Measurements from ENCODE around the gene CDH6. TPM values are rescaled to one million over a fixed set of nuclear protein-coding genes. Genes with fewer than 3 reads are reported as not detected.

Gene CDH6
- total and polyA plus RNA-seq, 7 donors: under 0.01 to 6.9 (median 1.6) TPM; not detected in 1

- H3K27ac ChIP-seq: no peak overlapping the region
- intact Hi-C loops (cut with DNase I): no loop called here
- H3K4me1 ChIP-seq: no peaks in the 10 kb centered on the region
- H3K27me3 ChIP-seq: no peaks in the 10 kb centered on the region
- no peak for DNase-seq
- H3K9me3 ChIP-seq: no peaks in the 10 kb centered on the region
- TF ChIP-seq POLR2AphosphoS5 (IDR thresholded peaks at IDR 0.05) (no peak), EP300 (IDR thresholded peaks at IDR 0.05) (no peak), POLR2A (IDR thresholded peaks at IDR 0.05) (no peak)
- TF ChIP-seq, protein P1, sequence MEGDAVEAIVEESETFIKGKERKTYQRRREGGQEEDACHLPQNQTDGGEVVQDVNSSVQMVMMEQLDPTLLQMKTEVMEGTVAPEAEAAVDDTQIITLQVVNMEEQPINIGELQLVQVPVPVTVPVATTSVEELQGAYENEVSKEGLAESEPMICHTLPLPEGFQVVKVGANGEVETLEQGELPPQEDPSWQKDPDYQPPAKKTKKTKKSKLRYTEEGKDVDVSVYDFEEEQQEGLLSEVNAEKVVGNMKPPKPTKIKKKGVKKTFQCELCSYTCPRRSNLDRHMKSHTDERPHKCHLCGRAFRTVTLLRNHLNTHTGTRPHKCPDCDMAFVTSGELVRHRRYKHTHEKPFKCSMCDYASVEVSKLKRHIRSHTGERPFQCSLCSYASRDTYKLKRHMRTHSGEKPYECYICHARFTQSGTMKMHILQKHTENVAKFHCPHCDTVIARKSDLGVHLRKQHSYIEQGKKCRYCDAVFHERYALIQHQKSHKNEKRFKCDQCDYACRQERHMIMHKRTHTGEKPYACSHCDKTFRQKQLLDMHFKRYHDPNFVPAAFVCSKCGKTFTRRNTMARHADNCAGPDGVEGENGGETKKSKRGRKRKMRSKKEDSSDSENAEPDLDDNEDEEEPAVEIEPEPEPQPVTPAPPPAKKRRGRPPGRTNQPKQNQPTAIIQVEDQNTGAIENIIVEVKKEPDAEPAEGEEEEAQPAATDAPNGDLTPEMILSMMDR (IDR thresholded peaks at IDR 0.05): no peak
- H3K36me3 ChIP-seq: no peaks in the 10 kb centered on the region
- H3K4me3 ChIP-seq: no peak overlapping the region
- 81% methylated on average over 10 of the region's 10 CpGs for WGBS, 2 donors
Measured at GRCh38 chr5:31273161-31273560, 79.7 kb downstream of the CDH6 start.

DNA sequence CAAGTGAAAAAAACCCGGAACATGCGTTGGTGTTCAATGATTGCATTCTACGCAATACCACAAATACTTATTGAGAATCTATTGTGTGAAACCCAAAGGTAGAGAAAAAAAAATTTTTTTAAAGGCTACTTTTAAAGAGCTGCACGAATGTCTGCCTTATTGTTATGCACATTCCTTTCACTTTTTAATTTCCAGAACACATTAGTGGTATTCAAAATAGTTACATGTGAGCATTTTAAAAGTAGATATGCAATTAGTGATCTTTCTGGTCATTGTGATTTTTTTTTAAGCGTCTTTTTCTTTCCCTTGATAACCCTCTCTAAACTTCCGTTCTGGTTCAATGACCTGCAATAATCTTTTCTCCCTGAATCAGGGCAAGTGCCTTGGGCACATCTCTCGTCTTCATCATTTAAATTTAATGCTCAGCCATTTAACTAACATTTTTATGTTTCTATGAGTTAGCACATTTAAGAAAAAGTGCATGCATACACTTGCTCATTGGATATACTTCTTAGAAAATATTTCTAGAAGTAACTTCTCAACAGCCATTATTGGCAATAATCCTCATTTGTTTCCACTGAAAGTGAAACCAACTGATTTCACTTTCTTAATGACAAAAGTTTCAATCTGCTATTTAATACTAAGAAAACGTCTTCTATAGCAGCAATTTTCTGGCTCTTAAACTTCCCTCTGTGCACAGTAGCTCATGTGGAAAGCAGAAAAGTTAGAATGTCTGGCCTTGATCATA, 80.3 kb downstream of the CDH6 start:
- WGBS, 2 donors: 51 to 66% methylated on average over 8 of the region's 8 CpGs
- peak overlapping the region in 2 of 4 donors; percentile 15 to 26 for H3K4me3 ChIP-seq
- H3K27ac ChIP-seq: no peak overlapping the region
- TF ChIP-seq EP300 (IDR thresholded peaks at IDR 0.05) (no peak), POLR2AphosphoS5 (IDR thresholded peaks at IDR 0.05) (no peak), POLR2A (IDR thresholded peaks at IDR 0.05) (no peak)
- TF ChIP-seq, protein P1 (IDR thresholded peaks at IDR 0.05): no peak
- no peaks in the 10 kb centered on the region for H3K36me3 ChIP-seq
- no peak for DNase-seq
- intact Hi-C loops (cut with DNase I): no loop called here
- no peaks in the 10 kb centered on the region for H3K4me1 ChIP-seq
- no peaks in the 10 kb centered on the region for H3K9me3 ChIP-seq
- no peaks in the 10 kb centered on the region for H3K27me3 ChIP-seq

DNA sequence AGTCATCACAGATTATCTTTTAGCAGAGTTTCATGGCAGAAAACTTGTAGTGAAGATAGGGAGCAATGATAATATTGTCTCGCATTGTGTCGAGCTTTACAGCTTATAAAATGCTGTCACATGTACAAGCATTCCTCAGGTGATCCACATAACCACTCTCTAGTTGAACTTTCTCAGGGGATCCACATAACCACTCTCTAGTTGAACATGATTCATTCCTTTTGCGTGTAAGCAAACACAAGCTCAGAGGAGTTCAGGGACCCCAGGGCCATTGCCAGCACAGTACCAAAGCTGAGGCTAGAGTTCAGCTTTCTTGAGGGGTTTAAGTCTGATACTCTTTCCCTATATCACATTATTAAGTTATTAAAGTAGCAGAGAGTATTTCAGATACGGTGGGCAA, 86.7 kb downstream of the CDH6 start:
- H3K27ac ChIP-seq: no peak overlapping the region
- WGBS, 2 donors: 70 to 80% methylated on average over 4 of the region's 4 CpGs
- no peaks in the 10 kb centered on the region for H3K36me3 ChIP-seq

DNA sequence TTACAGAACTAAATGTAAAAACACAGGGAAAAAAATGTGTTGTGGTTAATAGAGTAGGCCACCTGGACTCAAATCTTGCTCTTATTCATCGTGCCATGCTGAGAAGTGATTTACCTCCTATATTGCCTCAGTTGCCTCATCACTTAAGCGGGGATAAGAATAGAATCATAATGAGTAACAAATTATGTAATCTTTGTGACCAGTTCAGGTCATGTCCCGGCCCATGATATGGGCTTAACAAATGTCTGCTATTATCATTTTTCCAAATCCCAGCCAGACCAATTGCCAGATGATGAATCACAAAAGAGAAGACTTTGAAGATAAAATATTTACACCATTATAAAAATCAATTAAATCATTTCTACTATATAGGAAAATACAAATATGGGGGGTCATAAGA, 89.8 kb downstream of the CDH6 start:
- H3K36me3 ChIP-seq: no peaks in the 10 kb centered on the region
- WGBS, 2 donors: 43 to 44% methylated on average over 3 of the region's 3 CpGs
- no peaks in the 10 kb centered on the region for H3K4me1 ChIP-seq
- TF ChIP-seq, protein P1 (IDR thresholded peaks at IDR 0.05): no peak
- TF ChIP-seq POLR2A (IDR thresholded peaks at IDR 0.05): no peak
- no peak for TF ChIP-seq POLR2AphosphoS5 (IDR thresholded peaks at IDR 0.05)
- TF ChIP-seq EP300 (IDR thresholded peaks at IDR 0.05): no peak
- no peak for DNase-seq
- H3K27ac ChIP-seq: no peak overlapping the region
- H3K4me3 ChIP-seq: no peak overlapping the region
- H3K9me3 ChIP-seq: no peaks in the 10 kb centered on the region
- intact Hi-C loops (cut with DNase I): no loop called here
- H3K27me3 ChIP-seq: no peaks in the 10 kb centered on the region

More for the DNA sequence above, 86.7 kb downstream of the CDH6 start:
- H3K27me3 ChIP-seq: no peaks in the 10 kb centered on the region
- no peaks in the 10 kb centered on the region for H3K4me1 ChIP-seq
- intact Hi-C loops (cut with DNase I): no loop called here
- TF ChIP-seq, protein P1 (IDR thresholded peaks at IDR 0.05): no peak
- no peak for TF ChIP-seq POLR2A (IDR thresholded peaks at IDR 0.05)
- TF ChIP-seq POLR2AphosphoS5 (IDR thresholded peaks at IDR 0.05): no peak
- TF ChIP-seq EP300 (IDR thresholded peaks at IDR 0.05): no peak
- H3K9me3 ChIP-seq: no peaks in the 10 kb centered on the region
- no peak for DNase-seq
- no peak overlapping the region for H3K4me3 ChIP-seq
